Liver (tissue), 9 donors: Measurements from ENCODE around the gene L3MBTL3. TPM values are rescaled to one million over a fixed set of nuclear protein-coding genes. Genes with fewer than 3 reads are reported as not detected.

ENCODE experiments used
- DNase-seq: peaks from one replicate; pipeline ENCODE4 v3.0.0-alpha.2; 2017; ENCODE audit warnings: low spot score
- H3K27ac ChIP-seq, 2 donors: one replicate each; pipeline ENCODE4 v1.7.0; 2013; ENCODE audit warnings: inconsistent platforms in 2 of 2, low read length in 2 of 2, control low read depth in 1 of 2, low read depth in 1 of 2, mild to moderate bottlenecking in 1 of 2
- H3K27me3 ChIP-seq, 4 donors: one replicate each; pipeline versions ENCODE4 v1.6.1 to v1.7.0; 2013; ENCODE audit warnings: low read length in 3 of 4, inconsistent platforms in 1 of 4, mild to moderate bottlenecking in 1 of 4, moderate library complexity in 1 of 4; ENCODE audit not compliant: control insufficient read depth in 4 of 4, insufficient read depth in 4 of 4
- H3K36me3 ChIP-seq, 4 donors: one replicate each; pipeline versions ENCODE4 v1.6.1 to v1.7.0; 2013; ENCODE audit warnings: low read length in 3 of 4, mild to moderate bottlenecking in 3 of 4, low read depth in 1 of 4, moderate library complexity in 1 of 4; ENCODE audit not compliant: control insufficient read depth in 4 of 4, insufficient read depth in 3 of 4
- H3K4me1 ChIP-seq, 4 donors: one replicate each; pipeline versions ENCODE4 v1.6.1 to v1.7.0; 2013; ENCODE audit warnings: low read length in 3 of 4, mild to moderate bottlenecking in 3 of 4, moderate library complexity in 1 of 4; ENCODE audit not compliant: control insufficient read depth in 4 of 4, insufficient read depth in 4 of 4
- H3K4me3 ChIP-seq, 3 donors: one replicate each; pipeline versions ENCODE4 v1.6.1 to v1.7.0; 2013; ENCODE audit warnings: low read length in 3 of 3, control low read depth in 1 of 3, low read depth in 1 of 3, mild to moderate bottlenecking in 1 of 3
- H3K9ac ChIP-seq, 2 donors: one replicate each; pipeline ENCODE4 v1.7.0; 2013; ENCODE audit warnings: low read length in 2 of 2, mild to moderate bottlenecking in 2 of 2, moderate library complexity in 2 of 2, control low read depth in 1 of 2, low read depth in 1 of 2
- H3K9me3 ChIP-seq, 4 donors: one replicate each; pipeline versions ENCODE4 v1.6.1 to v1.7.0; 2013; ENCODE audit warnings: low read length in 3 of 4; ENCODE audit not compliant: control insufficient read depth in 4 of 4
- ATF3 ChIP-seq: IDR thresholded peaks from 2 replicates; pipeline ENCODE4 v1.6.1; 2016; ENCODE audit warnings: antibody characterized with exemption
- EGR1 ChIP-seq, 2 donors: IDR thresholded peaks; 2 replicates each; pipeline ENCODE4 v1.6.1; 2016 to 2018; ENCODE audit warnings: antibody characterized with exemption in 2 of 2, low read depth in 2 of 2
- FOXA1 ChIP-seq: IDR thresholded peaks from 2 replicates; pipeline ENCODE4 v1.6.1; 2016; ENCODE audit warnings: antibody characterized with exemption
- FOXA2 ChIP-seq: IDR thresholded peaks from 2 replicates; pipeline ENCODE4 v1.6.1; 2016; ENCODE audit warnings: antibody characterized with exemption
- GABPA ChIP-seq, 2 donors: IDR thresholded peaks in 1 of 2; conservative IDR thresholded peaks in 1 of 2; 2 replicates each; pipeline ENCODE4 v1.6.1; 2016; ENCODE audit warnings: antibody characterized with exemption in 2 of 2, mild to moderate bottlenecking in 1 of 2, moderate library complexity in 1 of 2
- HNF4A ChIP-seq, 2 donors: conservative IDR thresholded peaks; 2 replicates each; pipeline ENCODE4 v1.6.1; 2016; ENCODE audit warnings: antibody characterized with exemption in 2 of 2, mild to moderate bottlenecking in 2 of 2
- HNF4G ChIP-seq: IDR thresholded peaks from 2 replicates; pipeline ENCODE4 v1.6.1; 2016; ENCODE audit warnings: antibody characterized with exemption
- JUND ChIP-seq, 2 donors: IDR thresholded peaks; 2 replicates each; pipeline ENCODE4 v1.6.1; 2016; ENCODE audit warnings: antibody characterized with exemption in 2 of 2
- NR2F2 ChIP-seq: IDR thresholded peaks from 2 replicates; pipeline ENCODE4 v1.6.1; 2016; ENCODE audit warnings: antibody characterized with exemption
- RAD21 ChIP-seq, 2 donors: IDR thresholded peaks; 2 replicates each; pipeline ENCODE4 v1.6.1; 2016; ENCODE audit warnings: antibody characterized with exemption in 2 of 2, mild to moderate bottlenecking in 2 of 2
- REST ChIP-seq: IDR thresholded peaks from 2 replicates; pipeline ENCODE4 v1.6.1; 2016; ENCODE audit warnings: antibody characterized with exemption, mild to moderate bottlenecking
- RXRA ChIP-seq, 2 donors: IDR thresholded peaks; 2 replicates each; pipeline ENCODE4 v1.6.1; 2017 to 2018; ENCODE audit warnings: antibody characterized with exemption in 2 of 2, mild to moderate bottlenecking in 1 of 2
- SP1 ChIP-seq: IDR thresholded peaks from 2 replicates; pipeline ENCODE4 v1.6.1; 2018; ENCODE audit warnings: antibody characterized with exemption, mild to moderate bottlenecking
- TAF1 ChIP-seq: conservative IDR thresholded peaks from 2 replicates; pipeline ENCODE4 v1.6.1; 2016; ENCODE audit warnings: antibody characterized with exemption, mild to moderate bottlenecking
- YY1 ChIP-seq: IDR thresholded peaks from 2 replicates; pipeline ENCODE4 v1.6.1; 2016; ENCODE audit warnings: antibody characterized with exemption, mild to moderate bottlenecking
- ZBTB33 ChIP-seq: IDR thresholded peaks from 2 replicates; pipeline ENCODE4 v1.6.1; 2016; ENCODE audit warnings: antibody characterized with exemption
- WGBS: extraction: QIAGEN DNeasy Blood & Tissue Kit; methylation state at CpG from one replicate; pipeline ENCODE4 v1.1.7; 2013; 5-methylcytosine and 5-hydroxymethylcytosine counted together
- polyA plus RNA-seq, 2 donors: library from polyadenylated mRNA; stranded (reverse) in 1 of 2; unstranded in 1 of 2; fragments of 200-250 nt in 1 of 2; fragments of >200 nt in 1 of 2; fragmentation: Nextera tagmentation in 1 of 2; extraction: Ambion mirVana in 1 of 2; gene quantifications; one replicate each; pipeline versions ENCODE4 v1.2.1 to v1.2.3, GENCODE V29; 2013 to 2015
- total RNA-seq, 2 donors: library from RNA; depleted of rRNA; stranded (reverse); fragments of >200 nt; gene quantifications; one replicate each; pipeline ENCODE4 v1.2.3, GENCODE V29; 2014
- TF ChIP-seq, protein P1 (sequence below): IDR thresholded peaks from 2 replicates; pipeline ENCODE4 v1.6.1; 2016; ENCODE audit warnings: antibody characterized with exemption
- TF ChIP-seq, protein P2 (sequence below): fragments of 150-350 bp; IDR thresholded peaks from 2 replicates; pipeline ENCODE4 v1.5.1; 2017; ENCODE audit warnings: improper control_type of control experiment, low read depth, low read length; ENCODE audit not compliant: missing input control
- donor health status: healthy.
- donor health status: healthy.
- donor health status: healthy.
- donor health status: healthy.
- donor health status: healthy.

L3MBTL3 gene
- total and polyA plus RNA-seq, 4 donors: 1.9 to 9.2 (median 3.7) TPM

DNA sequence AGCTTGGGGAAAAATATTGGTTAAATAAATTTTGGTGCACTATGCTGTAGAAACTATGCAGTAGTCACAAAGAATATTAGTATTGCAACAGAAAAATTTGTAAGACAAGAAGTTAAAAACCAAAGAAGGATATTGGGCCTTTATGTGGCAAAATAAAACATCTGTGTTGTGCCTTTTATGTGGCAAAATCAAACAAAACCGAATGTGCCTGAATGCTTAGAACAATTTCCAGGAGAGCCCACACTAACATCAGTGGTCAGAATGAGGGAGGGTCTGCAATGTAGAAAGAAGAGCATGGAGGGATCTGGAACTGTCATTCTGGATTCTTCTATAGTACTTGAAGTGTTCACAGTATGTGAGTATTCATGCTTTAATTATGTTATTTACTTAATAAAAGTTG, 75.2 kb downstream of the L3MBTL3 start:
- no peak for DNase-seq
- Histone ChIP-seq H3K27ac (no peak overlapping the region), H3K4me3 (no peak overlapping the region), H3K36me3 (peaks cover 0 to 3% (median under 1%) of the 10 kb centered on the region in 4 donors), H3K9ac (no peak overlapping the region), H3K27me3 (no peaks in the 10 kb centered on the region), H3K9me3 (no peaks in the 10 kb centered on the region), H3K4me1 (no peaks in the 10 kb centered on the region)
- WGBS: 91% methylated on average over 1 of the region's 1 CpG
- no peak for TF ChIP-seq REST

GRCh38 chr6:130098317-130098716, 79.9 kb downstream of the L3MBTL3 start:
- Histone ChIP-seq H3K4me1 (no peaks in the 10 kb centered on the region), H3K9me3 (no peaks in the 10 kb centered on the region), H3K36me3 (peaks cover 0 to 7% (median 3%) of the 10 kb centered on the region in 4 donors), H3K27me3 (no peaks in the 10 kb centered on the region), H3K27ac (no peak overlapping the region), H3K9ac (no peak overlapping the region), H3K4me3 (no peak overlapping the region)
- TF ChIP-seq FOXA1: no peak
- no peak for TF ChIP-seq ZBTB33
- TF ChIP-seq, protein P1, sequence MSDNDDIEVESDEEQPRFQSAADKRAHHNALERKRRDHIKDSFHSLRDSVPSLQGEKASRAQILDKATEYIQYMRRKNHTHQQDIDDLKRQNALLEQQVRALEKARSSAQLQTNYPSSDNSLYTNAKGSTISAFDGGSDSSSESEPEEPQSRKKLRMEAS: no peak
- TF ChIP-seq GABPA (IDR thresholded peaks at IDR 0.05 in 1 of 2, conservative IDR thresholded peaks at IDR 0.05 in 1 of 2): no peak
- TF ChIP-seq TAF1: no peak
- no peak for TF ChIP-seq HNF4A (conservative IDR thresholded peaks at IDR 0.05)
- TF ChIP-seq REST: no peak
- TF ChIP-seq YY1: no peak
- no peak for TF ChIP-seq RXRA (IDR thresholded peaks at IDR 0.05)
- no peak for TF ChIP-seq SP1
- TF ChIP-seq EGR1 (IDR thresholded peaks at IDR 0.05; ENCODE audit: low read depth in 2 of 2): no peak
- TF ChIP-seq HNF4G: no peak
- TF ChIP-seq ATF3: no peak
- no peak for TF ChIP-seq NR2F2
- TF ChIP-seq RAD21 (IDR thresholded peaks at IDR 0.05): no peak
- TF ChIP-seq, protein P2, sequence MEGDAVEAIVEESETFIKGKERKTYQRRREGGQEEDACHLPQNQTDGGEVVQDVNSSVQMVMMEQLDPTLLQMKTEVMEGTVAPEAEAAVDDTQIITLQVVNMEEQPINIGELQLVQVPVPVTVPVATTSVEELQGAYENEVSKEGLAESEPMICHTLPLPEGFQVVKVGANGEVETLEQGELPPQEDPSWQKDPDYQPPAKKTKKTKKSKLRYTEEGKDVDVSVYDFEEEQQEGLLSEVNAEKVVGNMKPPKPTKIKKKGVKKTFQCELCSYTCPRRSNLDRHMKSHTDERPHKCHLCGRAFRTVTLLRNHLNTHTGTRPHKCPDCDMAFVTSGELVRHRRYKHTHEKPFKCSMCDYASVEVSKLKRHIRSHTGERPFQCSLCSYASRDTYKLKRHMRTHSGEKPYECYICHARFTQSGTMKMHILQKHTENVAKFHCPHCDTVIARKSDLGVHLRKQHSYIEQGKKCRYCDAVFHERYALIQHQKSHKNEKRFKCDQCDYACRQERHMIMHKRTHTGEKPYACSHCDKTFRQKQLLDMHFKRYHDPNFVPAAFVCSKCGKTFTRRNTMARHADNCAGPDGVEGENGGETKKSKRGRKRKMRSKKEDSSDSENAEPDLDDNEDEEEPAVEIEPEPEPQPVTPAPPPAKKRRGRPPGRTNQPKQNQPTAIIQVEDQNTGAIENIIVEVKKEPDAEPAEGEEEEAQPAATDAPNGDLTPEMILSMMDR: no peak
- no peak for TF ChIP-seq FOXA2
- TF ChIP-seq JUND (IDR thresholded peaks at IDR 0.05): no peak
- no peak for DNase-seq
- 80% methylated on average over 4 of the region's 4 CpGs for whole genome bisulfite sequencing
